CD4-positive, alpha-beta T cell treated with Interleukin-21 for 1 hour (primary cell): ENCODE measurements around the gene PEF1.
"Not testable (repeated sequence)": the region's sequence is repeated elsewhere in the genome, so short reads cannot be mapped to it uniquely, and the experiment has no call there.

Experiments used
- DNase-seq: peaks from one replicate; pipeline ENCODE4 v3.0.0-alpha.2; 2020

PEF1 gene

DNA sequence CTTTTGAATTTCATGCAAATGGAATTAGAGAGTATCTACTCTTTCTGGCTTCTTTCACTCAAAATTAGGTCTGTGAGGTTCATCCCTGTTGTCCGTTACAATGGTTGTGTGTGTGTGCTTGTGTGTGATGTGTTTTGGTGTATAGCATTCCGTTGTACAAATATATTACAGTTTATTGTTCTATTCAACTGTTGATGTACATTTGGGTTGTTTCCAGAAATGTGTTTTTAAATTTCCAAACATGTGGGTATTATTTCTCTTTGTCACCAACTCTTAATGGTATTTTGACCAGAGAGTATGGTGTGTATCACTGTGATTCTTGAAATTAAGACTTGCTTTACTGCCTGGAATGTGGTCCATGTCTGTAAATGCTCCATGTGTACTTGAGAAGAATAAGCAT is 44.0 kb downstream of the PEF1 start:
- no peak for DNase-seq

DNA sequence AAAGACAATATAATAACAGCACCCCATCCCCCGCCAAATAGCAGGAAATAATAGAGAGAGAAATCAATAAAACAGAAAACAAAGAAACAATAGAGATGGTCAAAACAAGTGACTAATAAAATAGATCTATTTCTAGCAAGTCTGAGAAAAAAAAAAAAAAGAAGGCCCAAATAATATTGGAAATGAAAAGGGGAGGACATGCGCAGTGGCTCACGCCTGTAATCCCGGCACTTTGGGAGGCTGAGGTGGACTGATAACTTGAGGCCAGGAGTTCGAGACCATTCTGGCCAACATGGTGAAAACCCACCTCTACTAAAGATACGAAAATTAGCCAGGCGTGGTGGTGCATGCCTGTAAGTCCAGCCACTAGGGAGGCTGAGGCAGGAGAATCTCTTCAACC is 45.7 kb downstream of the PEF1 start:
- no peak for DNase-seq

- no peak for DNase-seq
These were observed 48.0 kb downstream of the PEF1 start for GRCh38 chr1:31596737-31597097.

DNA sequence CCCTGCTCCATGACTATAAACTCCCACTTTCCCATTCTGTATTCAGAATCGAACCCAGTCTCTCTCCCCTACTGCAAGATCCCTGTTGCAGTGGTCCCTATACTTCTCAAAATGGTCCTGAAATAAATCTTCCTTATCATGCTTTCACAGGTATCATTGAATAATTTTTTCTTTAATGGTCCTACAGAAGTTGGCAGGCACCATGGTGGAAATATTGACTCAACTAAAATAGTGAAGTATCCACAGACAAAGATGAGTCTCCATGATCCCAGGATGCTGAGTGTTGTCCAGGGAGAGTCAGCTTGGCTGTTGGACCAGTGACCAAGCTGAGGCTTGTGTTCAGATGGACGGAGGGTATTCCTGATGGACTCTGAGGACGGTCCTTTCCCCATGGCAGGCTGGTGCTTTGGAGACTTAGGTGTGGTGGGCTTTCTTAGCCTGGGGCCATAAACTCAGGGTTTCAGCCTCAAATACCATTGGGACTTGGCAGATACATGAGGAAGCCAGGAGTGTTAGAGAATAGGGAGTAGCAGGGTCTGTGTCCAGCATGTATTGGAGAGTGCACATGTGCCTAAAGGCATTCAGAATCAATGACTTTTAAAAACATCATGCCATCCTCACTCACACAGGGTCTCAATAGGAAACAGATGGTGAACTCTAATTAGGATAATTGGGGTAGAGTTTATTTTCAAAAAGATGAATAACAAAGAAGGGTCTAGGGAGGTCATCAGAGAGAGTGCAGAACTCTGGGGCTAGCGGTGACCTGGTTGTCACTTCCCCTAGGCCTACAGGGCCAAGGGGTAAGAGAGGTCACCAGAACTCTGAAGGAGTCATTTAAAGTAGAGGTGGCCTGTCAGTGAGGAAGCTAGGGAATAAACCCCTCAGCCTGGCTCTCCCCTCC is 48.6 kb downstream of the PEF1 start:
- no peak for DNase-seq

DNA sequence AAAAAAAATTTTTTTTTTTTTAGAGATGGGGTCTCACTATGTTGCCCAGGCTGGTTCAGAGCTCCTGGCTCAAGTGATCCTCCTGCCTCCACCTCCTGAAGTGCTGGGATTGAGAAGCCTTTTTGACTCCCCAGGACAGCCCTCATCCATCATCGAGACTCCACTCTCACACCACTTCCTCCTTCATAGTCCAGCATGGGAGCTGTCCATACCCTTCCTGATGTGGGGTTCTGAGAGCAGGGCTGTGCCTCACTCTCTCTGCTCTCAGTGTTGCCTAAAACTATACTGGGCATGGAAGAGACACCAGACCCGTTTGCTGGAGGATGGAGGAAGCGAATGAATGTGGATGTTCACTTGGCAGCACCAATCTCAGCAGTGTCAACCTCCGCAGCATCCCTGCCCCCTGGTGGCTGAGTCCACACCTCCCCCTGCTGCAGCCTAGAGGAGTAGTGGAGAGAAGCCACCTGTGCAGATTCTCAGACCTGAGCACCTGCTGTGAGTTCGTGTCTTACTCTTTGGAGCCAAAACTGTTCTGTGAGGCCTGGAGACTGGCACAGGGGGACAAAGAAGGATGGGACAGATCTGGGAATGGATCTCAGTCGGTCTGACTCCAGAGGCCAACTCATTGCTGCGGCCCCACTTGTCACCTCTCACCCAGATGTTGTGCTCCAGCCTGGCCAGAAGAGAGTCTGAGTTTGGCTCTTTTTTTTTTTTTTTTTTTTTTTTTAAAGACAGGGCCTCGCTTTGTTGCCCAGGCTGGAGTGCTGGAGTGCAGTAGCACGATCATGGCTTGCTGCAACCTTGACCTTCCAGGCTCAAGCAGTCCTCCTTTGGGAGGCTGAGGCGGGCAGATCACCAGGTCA is 50.7 kb downstream of the PEF1 start:
- peak; percentile 54 for DNase-seq

- DNase-seq = no peak
These were observed 51.5 kb downstream of the PEF1 start for GRCh38 chr1:31593136-31593665.

DNA sequence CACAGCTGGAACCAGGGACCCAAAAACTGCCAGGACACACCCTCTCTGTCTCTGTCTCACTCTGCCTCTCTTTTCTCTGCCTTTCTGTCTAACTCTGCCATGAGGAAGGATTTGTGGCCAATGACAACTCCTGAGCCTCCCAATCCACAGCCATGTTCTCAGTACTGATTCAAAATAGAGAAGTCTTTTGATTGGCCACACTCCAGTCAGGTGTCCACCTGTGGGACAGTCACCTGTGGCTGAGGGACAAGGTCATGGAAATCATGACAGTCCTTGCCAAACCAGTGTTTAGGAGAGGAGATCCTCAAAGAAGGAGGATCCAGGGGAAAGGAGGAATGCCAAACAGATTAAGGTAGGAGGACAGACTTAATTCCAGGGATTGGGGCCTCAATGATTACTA is 52.5 kb downstream of the PEF1 start:
- DNase-seq = no peak

GRCh38 chr1:31591425-31592093 is 53.1 kb downstream of the PEF1 start:
- no peak for DNase-seq

DNA sequence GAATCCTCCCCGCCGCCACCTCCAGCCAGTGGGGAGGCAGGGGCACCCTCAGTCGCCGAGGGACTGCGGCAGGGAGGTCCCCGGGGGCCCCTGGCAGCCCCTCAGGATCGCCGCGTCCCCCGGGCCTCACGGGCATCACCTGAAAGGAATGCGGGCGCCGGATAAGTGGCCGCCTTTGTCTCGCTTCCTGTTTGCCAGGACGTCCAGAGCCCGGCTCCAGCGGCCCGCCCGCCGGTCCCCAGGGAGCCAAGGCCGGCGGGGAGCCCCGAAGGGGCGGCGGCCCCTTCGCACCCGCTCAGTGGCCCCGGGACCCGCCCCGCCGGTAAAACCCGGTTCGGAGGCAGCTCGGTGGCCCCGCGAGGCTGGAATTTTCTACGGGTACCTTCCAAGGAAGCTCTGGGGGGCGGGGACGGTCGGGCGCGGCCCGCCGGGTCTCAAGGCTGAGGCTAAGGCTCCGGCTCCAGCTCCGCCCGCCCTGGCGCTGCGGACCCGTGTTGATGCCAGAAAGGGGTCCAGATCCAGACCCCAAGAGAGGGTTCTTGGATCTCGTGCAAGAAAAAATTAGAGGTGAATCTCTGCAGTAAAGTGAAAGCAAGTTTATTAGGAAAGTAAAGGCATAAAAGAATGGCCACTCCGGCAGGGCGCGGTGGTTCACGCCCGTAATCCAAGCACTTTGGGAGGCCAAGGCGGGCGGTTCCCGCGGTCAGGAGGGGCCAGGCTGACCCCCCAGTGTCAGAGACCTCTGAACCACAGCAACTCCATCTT is 55.7 kb downstream of the PEF1 start:
- DNase-seq = no peak

DNA sequence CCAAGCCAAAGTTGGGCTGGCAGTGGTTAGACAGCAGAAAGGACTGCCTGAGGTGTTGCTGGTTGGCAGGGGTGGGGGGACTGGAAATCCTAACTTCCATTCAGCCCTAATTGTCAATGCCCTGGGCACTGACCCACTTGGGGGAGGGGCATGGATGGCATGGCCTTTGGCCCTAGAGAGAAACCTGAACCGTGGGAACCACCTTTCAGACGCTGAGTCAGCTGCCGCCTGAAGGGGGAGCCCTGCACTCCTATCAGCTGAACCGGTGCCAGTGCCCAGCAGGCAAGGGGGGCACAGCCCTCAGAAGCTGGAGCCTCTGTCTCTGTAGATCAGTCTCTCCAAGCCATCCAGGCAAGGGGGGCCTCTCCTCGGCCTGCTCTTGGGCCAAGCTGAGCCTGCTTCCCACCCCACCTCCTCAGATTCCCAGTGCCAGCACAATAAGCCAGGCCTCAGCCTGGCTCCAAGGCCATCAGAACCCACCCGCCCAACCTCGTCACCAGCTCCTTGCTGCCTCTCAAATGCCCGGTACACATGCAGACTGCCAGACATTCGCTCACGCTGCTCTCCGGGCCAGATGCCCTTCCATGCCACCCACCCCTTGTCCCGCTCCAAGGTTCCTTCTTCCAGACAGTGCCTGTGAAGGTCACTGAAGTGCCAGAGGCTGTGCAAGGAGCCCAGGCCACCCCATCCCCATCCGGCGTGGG is 56.8 kb downstream of the PEF1 start:
- peak; percentile 22 for DNase-seq

DNA sequence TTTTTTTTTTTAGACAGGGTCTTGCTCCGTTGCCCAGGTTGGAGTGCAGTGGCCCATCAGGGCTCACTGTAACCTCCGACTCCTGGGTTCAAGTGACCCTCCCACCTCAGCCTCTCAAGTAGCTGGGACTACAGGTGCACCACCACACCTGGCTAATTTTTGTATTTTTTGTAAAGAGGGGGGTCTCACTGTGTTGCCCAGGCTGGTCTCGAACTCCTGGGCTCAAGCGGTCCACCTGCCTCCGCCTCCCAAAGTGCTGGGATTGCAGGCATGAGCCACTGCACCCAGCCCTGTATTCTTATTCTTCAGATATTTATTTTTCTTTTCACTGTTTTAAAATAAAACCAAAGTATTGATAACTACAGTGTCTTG is 57.4 kb downstream of the PEF1 start:
- DNase-seq = not testable (repeated sequence)

DNA sequence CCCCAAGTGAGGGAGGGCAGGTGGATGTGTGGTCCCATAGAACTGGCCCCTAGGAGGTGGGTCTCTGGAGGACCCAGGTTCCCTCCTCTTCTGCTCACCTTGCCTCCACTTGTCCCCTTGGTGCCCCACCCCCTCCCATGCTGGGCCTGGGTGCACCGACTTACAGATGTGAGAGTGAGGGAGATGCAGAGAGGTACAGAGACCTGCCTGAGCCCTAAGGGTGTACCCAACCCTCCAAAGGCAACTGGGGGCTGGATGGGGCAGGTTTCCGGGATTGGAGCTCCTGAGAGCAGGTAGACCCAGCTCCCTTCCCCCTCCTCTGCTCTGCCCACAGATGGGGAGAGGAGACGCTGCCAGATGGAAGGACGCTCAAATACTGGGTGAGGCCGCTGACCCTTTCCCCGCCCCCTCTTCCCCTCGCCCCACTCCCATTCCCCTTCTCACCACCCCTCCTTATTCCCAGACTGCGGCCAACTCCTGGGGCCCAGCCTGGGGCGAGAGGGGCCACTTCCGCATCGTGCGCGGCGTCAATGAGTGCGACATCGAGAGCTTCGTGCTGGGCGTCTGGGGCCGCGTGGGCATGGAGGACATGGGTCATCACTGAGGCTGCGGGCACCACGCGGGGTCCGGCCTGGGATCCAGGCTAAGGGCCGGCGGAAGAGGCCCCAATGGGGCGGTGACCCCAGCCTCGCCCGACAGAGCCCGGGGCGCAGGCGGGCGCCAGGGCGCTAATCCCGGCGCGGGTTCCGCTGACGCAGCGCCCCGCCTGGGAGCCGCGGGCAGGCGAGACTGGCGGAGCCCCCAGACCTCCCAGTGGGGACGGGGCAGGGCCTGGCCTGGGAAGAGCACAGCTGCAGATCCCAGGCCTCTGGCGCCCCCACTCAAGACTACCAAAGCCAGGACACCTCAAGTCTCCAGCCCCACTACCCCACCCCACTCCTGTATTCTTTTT is 58.0 kb downstream of the PEF1 start:
- no peak for DNase-seq

DNA sequence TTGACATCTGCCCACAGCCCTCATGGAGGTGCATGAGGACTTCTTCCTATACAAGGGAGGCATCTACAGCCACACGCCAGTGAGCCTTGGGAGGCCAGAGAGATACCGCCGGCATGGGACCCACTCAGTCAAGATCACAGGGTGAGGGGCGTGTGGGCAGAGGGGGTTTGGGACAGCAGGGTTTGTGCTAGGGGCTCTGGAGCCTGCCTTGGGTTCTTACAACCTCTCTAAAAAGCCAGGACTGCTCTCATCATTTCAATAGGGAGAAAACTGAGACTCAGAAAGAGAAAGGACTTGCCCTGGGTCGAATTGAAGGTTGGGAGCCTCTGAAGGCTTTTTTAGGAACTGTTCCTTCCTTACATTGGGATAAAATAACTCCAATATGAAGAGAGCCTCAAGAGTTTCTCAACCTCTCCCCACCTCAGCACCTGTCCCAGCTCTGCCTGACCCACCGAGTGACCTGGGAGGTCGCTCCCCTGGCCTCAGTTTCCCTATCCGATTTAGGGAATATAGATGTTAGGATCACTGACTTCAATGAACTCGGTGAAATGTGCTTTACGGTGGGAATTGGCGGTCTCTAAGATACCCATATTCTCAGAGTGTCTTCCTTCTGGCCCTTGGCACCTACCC is 58.8 kb downstream of the PEF1 start:
- no peak for DNase-seq

- no peak for DNase-seq
These were observed 59.6 kb downstream of the PEF1 start for GRCh38 chr1:31584869-31585735.

GRCh38 chr1:31583995-31584868 is 60.4 kb downstream of the PEF1 start:
- no peak for DNase-seq

DNA sequence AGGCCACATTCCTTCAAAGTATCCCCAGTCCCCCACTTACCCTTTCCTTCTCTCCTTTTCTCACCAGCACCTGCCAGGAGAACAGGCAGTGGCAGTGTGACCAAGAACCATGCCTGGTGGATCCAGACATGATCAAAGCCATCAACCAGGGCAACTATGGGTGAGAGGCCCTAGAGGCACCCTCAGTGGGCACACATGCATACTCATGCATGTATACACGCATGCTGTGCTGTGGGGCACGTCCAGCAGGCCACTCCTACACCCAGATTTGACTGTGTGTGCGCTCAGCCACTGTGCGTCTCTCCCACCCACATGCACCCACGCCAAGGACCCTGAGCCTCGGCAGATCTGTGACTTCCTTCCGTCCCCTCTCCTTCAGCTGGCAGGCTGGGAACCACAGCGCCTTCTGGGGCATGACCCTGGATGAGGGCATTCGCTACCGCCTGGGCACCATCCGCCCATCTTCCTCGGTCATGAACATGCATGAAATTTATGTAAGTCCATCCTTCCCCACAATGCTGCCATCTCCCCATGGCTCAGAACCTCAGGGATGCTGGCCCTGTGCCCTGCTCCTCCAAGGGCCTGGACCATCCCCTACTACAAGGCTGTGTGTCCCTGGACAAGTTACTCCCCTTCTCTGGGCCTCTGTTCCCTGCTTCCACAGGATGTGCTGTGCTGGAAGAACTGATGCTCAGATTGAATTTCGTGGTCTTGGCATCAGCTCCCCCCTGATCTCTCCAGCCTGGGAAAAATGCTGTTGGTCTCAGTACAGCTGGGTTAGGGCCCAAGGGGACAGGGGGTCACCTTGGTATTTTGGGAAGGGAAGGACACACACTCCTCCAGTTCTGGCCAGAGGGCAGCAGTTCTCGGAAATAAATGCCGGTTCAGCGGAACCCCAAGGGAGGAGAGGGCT is 61.3 kb downstream of the PEF1 start:
- no peak for DNase-seq
